HG02798 (cell line): ENCODE data around the gene TSHZ1.

ENCODE experiments used
- ATAC-seq: cut with Tn5 transposase; IDR thresholded peaks from one replicate; pipeline ENCODE4 v1.9.1; 2021; ENCODE audit warnings: mild to moderate bottlenecking; ENCODE audit not compliant: unreplicated experiment, poor library complexity

Gene TSHZ1, protein sequence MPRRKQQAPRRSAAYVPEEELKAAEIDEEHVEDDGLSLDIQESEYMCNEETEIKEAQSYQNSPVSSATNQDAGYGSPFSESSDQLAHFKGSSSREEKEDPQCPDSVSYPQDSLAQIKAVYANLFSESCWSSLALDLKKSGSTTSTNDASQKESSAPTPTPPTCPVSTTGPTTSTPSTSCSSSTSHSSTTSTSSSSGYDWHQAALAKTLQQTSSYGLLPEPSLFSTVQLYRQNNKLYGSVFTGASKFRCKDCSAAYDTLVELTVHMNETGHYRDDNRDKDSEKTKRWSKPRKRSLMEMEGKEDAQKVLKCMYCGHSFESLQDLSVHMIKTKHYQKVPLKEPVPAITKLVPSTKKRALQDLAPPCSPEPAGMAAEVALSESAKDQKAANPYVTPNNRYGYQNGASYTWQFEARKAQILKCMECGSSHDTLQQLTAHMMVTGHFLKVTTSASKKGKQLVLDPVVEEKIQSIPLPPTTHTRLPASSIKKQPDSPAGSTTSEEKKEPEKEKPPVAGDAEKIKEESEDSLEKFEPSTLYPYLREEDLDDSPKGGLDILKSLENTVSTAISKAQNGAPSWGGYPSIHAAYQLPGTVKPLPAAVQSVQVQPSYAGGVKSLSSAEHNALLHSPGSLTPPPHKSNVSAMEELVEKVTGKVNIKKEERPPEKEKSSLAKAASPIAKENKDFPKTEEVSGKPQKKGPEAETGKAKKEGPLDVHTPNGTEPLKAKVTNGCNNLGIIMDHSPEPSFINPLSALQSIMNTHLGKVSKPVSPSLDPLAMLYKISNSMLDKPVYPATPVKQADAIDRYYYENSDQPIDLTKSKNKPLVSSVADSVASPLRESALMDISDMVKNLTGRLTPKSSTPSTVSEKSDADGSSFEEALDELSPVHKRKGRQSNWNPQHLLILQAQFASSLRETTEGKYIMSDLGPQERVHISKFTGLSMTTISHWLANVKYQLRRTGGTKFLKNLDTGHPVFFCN (N-terminal part only)

DNA sequence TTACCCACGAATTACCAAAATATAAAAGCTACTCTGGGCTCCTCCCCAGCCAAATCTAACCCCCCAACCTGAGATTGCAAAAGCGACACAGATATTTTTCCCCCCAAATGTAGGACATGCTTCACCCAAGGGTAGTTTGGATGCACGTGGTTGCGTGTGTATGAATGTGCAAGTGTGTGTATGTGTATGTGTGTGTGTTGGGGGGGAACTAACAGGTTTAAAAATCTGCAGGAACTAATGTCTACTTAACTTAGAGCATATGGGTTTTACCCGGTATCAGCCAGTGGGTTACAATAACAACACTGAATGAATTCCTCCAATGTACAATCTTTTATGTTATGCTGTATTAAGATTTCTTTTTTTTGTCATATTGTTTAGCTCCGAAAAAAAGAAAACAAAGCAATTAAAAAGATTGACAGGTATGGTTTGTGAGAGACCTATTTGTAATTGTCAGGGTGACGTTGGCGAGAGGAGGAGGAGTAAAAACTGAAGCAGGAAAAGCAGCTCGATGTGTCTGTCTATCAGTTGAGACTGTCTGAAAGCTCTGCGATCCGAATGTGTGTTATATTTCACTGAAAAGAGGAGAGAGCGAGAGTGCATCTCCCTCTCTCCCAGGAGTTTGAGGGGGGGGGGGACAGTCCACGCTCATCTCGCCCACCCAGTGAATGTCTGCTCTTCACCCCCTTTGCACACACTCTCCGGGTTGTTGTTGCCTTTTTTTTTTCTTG lies at the start of gene TSHZ1:
TSS of gene TSHZ1 (plus strand) at position 524 of the 728 bp plus-strand sequence. CDS start 1,080 bp downstream, outside the sequence.
- ATAC-seq = peak; percentile 41

DNA sequence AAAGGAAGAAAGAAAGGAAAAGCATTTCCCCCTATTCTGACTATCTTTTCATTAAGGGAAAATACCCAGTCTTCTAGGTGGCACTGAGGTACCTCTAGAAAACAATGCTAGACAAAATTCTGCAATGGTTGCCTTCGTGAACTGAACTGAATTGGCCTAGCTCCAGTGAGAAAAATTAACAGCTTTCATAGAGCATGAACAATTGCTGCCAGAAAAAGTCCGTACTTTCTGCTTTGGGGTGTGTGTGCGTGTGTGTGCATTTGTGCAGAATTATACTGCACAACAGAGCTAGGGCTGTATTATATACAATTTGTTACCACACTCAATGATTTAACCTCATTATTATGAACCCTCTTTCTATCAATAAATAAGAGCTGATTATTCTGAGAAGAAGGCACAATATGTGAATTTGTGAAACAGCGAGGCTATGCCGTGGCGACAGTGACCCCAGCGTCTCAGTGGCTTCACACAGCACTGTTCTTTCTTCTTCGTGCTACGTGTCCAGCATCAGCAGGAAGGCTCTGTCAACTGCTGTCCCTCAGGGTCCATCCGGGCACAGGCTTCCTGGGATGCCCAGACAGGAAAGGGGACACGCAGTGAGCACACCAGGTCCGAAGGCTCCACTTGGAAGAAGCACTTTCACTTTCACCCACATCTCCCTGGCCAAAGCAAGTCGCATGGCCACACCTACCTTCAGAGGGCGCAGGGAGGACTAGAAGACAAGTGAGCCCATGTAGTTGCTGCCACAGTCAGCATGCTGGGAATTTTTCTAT lies 49.2 kb upstream of the TSHZ1 start:
- peak; percentile 35 for ATAC-seq

DNA sequence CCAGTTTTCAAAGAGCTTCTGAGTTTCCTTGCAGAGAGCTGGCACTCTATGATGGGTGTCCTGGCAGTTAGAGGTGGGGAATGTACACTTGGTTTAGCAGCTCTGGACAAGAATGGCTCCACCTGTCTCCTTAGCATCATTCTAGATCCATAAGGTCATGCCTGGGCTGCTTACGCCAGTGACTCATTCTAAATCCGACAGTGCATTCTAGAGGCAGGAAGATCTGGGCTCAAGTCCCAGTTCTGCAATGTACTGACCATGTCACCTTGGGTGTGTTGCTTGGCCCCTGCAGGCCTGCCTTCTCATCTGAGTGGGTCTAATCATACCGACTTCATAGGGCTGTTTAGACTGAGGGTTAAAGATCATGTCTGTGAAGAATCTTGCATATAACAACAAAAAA lies 48.1 kb upstream of the TSHZ1 start:
- ATAC-seq = no peak

DNA sequence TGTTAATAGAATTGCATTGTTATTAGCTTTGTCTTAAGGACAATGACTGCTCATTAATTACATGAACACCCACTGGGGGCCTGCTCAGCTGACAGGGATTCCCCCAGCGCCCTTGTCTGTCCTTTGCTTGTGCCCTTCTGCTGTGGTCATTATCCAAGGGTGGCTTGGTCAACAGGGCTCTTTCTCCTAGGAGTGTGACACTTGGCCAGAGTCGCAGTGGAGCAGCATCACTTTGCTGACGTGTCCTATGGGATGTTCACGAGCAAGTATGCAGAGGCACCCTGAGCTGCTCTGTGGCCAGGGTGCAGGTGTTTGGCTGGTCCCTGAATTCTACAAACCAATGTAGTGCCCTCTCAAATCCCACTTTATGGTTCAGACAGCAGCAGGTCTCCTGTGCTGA lies 47.6 kb upstream of the TSHZ1 start:
- ATAC-seq = no peak

DNA sequence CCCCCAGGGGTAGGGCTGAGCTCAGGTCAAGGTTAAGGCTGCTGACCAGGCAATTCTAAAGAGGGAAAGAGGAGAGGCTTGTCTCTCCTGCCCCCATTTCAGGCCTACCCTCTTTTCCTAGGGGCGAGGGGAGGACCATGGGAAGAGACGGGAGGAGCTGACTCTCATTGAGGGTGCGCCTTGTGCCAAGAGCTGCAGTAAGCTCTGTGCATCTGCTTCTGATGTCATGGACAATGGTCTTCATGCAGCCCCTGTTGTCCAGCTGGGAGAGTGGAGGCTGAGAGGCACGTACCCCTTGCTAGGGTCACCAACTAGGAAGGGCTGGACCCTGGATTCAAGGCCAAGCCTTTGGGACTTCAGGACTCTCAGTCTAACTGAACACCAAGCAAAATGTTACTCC lies 46.9 kb upstream of the TSHZ1 start:
- ATAC-seq = no peak

DNA sequence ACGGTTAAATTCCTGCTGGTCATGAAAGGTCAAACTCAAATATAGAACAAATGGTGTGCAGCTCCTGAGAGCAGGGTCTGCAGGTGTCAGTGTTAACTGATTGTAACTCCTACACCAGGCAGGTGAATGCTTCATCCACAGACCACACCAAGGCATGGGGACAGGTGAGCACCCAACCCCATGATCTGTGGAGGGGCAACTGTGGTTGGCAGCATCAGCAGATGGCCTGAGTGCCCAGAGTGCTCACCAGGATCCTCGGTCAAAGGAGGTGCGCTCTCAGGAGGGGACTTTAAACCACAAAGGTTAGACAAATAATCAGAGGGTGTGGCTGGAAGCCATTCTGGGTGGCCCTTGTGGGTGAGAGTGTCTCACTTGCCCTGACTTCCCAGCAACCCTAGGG lies 46.1 kb upstream of the TSHZ1 start:
- ATAC-seq = no peak

DNA sequence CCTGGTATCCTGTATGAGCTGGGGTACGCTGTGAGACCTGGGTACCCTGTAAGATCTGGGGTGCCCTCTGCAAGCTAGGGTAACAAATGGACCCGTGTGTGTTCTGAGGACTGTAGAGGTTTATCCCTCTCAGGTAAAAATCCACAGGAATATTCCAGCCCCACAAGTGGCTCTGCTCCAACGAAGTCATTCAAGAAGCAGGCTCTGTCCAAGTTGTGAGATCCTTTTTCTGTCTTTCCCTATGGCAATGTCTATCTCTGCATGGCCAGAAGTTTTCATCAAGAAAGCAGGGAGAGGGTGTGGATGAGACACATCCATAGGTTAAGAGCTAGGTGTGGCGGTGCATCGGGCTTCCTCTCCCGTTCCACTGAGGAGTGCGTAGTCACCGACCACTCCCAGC lies 44.7 kb upstream of the TSHZ1 start:
- no peak for ATAC-seq

DNA sequence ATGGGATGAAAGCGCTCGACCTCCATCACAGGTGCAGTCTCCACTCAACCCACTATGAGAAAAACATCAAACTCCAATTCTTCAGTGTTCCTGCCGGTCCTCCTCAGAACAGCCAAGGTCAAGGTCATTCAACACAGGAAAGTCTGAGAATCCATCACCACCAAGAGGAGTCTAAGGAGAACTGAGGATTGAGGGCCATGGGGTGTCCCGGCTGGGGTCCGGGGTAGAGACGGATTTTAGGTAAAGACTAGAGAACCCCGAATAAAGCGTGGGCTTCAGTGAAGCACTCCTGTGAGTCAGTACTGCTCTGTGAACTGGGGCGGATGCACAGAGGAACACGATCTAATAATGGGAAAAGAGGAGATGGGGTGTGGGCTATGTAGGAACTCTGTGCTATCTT lies 43.5 kb upstream of the TSHZ1 start:
- ATAC-seq = no peak

DNA sequence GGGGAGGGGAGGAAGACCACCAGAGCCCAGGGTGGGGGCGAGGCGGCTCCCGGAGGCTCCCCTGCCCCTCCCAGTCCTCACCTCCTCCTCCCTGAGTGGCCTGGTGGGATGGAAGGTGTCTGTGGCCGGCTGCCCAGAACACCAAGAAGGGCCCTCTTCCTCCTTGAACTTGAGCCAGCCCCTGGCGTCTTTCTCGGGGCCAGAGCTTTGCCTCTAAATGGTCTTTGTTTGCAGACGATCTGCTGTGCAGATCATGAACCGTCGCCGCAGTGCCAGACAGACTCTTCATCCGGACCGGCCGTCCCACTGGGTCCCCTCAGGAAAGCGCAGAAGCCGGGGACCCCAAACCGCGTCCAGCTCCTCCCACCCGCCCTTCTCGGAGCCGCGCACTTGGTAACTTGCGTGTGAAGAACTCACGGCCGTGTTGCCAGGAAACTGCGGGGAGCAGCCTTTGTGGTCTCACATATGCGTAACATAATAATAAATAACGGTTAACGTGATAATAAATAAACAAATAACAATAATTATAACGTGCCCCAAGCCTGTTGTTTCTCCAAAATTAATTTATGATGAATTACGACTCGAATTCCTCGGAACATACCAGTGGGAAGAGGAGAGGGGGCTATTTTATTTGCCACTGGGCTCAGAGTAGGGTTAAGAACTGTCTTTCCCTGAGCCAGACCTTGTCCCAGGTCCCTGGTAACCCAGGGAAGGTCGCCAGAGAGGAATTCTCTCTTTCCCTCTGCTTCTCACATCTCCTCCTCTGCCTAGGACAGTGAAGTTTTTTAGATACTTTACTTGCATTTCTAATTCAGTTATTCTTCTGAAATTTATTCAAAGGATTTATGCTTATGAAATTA lies 42.6 kb upstream of the TSHZ1 start:
- ATAC-seq = no peak

DNA sequence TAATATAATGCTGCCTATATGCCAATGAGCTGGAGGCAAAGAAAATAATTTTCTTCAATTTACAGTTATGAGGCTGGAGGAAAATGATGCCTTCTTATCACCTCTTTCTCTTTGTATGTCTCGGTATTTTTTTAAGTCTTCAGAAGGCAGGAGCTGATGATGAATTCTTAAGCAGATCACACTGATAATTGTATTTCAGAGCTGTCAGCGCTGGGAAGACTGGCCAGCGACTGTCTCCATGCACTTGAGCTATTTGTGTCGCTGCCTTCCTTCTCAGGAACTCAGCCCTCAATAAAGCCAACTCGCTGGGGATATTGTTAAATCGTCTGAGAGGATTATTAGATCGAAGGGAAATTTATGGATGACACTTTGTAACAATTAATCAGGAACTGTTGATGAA lies 42.0 kb upstream of the TSHZ1 start:
- ATAC-seq = no peak

DNA sequence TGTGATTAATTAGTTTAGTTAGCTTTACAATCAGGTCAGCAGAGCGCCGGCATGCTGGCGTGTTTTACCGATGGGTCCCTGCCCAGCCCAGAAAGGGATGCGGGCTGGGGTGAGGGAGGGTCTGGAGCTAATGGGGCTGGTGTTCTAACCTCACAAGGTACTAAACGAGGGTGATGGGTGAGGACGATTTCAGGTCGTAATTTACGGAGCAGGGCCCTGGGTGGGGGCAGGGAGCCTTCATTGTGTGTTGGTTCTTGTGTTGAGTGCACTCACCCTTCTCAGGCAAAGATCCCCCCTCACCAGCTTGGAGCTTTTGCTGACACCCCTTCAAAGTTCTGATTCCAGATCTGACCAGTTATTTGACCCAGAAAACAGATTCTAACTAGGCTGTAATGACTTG lies 41.2 kb upstream of the TSHZ1 start:
- no peak for ATAC-seq

DNA sequence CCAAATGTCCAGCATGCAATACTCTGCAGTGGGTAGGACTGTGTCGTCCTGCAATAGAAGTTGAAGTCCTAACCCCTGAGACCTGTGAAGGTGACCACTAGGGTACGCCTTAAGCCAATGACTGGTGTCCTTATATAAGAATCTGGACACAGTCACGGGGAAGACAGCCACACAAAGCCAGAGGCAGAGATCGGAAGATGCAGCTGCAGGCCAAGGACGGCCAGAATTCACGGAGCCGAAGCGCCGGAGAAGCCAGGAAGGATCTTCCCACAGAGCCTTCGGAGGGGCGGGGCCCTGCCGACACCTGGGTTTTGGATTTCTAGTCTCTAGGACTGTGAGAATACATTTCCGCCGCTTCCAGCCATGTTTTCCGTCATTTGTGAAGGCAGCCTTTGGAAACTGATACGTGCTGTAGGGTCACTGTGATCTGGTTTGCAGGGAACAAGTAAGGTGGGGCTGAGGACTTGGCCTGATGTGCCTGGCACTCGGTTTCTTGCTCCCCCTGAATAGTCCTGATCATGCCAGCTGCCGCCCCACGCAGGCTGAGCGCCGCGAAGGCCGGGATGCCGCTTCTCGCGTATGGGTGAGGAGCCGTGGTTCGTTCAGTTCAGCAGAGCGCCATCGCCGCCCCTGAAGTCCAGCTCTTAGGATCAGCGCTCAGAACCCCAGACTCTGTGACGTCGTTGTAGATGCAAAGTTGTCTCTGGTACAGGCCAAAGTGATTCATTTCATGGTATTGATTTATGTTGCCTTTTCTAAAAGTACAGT lies 40.4 kb upstream of the TSHZ1 start:
- no peak for ATAC-seq

DNA sequence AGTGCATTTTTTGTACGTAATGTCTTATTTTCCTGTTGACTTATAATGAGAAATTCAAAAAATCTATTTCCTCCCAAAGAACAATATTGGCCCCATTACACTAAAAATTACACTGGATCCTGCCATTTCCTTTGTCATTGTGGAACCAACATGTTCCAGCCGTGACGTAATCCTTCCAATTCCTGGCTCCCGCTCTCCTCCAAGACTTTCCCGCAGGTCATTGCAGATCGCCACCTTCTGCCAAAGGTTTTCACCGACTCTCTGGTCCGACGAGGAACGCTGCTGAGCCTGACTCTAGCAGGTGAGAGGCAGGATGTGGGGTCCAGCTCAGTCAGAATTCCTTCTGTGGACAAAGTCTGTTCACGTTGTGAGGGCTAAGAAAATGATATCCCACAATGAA lies 39.7 kb upstream of the TSHZ1 start:
- ATAC-seq = no peak

DNA sequence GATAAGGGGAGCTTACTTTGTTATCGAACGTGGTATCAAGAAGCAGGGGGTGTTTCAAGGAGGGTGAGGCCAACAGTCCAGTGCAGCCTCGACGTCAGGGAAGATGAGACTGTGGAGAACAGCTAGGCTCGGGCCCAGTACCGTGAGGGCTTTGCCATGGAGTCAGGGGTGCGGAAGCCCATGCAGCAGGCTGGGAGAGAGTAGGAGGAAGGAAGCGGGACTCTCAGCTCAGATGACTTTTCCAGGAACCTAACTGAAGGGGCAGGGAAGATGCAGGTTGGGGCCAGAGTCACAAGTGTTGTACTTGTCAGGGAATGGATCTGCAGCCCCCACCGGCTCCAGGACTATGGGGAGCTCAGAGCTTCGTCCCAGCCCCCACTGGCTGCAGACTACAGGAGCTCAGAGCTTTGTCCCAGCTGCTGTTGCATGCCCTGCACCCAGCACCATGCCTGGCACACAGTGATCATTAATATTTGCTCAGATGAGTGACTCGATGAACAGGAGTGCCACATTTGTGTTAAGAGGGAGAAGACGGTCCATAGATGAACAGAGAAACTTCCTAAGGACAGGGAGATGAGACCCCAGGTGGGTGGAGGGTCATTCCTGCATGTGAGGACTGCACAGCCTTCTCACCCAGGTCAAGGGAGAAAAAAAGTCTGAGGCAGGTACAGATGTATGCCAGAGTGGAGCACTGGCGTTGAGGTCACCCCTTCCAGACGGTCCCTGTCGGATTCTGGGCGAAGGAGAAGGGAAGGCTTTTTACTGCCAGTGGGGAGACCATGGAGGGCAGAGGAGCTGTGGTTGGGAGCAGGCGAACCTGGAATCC lies 38.1 kb upstream of the TSHZ1 start:
- peak; percentile 10 for ATAC-seq

DNA sequence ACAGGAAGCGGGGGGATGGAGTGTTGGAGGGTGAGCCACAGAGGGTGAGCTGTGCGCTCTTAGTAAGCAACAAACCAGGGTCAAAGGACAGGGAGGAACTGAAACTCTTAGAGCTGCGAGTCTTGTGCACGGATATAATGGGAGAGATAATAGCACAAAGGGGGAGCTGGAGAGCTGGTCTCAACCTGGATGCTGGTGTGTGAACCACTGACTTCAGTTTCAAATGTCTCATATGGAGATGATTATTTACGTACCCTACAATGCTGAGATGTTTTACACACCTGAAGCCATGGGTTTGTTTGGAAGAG lies 37.5 kb upstream of the TSHZ1 start:
- peak; percentile 99 for ATAC-seq

DNA sequence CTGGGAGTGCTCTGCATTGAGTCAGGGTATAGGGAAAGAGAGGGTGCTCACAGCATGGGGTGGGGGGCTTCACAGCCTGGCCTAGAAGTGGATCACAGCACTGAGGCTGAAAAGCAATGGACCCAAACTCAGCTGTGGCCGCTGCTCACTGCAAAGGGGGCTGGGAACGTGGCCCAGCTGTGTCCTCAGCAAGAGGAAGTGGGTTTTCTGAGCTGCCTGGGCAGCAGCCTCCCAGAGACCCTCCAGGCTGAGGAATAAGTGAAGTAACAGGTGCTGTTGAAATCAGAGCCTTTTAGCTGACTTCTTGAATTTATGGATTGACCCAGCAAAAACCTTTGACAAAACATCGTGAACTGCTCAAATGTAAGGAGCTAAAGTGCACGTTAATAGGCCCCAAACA lies 36.9 kb upstream of the TSHZ1 start:
- no peak for ATAC-seq

DNA sequence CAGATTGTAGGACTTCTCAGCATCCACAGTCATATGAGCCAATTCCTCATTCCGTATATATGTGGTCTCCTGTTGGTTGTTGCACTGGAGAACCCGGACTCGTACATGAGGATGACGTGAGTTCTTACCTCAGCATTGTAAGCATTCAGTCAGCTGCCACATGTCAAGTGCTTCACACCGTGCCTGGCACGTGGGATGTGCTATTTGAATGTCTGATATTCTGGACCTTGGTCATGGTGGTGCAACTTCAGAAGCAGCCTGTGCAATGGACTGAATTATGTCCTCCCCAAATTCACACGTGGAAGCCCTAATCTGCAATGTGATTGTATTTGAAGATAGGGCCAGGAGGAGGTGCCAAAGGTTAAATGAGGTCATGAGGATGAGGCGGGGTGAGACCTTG lies 33.7 kb upstream of the TSHZ1 start:
- ATAC-seq = no peak

DNA sequence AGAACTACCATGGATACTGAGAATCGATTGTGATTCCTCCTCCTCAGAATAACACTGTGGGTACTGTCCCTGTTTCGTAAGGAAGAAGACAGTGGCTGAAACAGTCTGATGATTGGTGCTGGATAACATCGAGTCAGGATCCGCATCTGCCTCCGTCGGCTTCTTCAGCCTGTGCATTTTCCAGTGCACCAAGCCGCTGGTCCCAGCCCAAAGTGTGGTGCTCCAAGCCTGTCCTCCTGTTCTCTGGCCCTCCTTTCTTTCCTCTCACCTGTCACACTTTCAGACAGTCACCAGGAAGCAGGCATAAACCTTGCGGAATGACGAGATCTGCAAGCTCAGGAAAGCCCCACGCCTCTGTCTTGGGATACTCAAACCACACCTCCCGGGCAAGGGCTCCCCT lies 32.2 kb upstream of the TSHZ1 start:
- ATAC-seq = no peak
